GM18951 (cell line): Measurements from ENCODE around the gene IL1R1.

Experiments
- POLR2A ChIP-seq: IDR thresholded peaks from 4 replicates; pipeline ENCODE4 v1.6.1; 2011; ENCODE audit warnings: mild to moderate bottlenecking; ENCODE audit not compliant: insufficient read length, insufficient read depth; ENCODE audit errors: extremely low read depth
- in situ Hi-C: fragments of 300-500 bp; cut with MboI; formaldehyde crosslinking; loops from one replicate; pipeline ENCODE4 v1.12.0; 2022; ENCODE audit warnings: low sequenced_read_pairs, mixed read lengths, inconsistent platforms; ENCODE audit not compliant: unreplicated experiment

The IL1R1 gene

GRCh38 chr2:102154946-102155702 lies 12.6 kb downstream of the IL1R1 start:
- TF ChIP-seq POLR2A: no peak
- in situ Hi-C loops: no loop called here

- in situ Hi-C loops: no loop called here
Measured at GRCh38 chr2:102155703-102156515, 13.4 kb downstream of the IL1R1 start.

GRCh38 chr2:102158011-102158755 lies 15.6 kb downstream of the IL1R1 start:
- no peak for TF ChIP-seq POLR2A
- in situ Hi-C loops: no loop called here

More at GRCh38 chr2:102155703-102156515, 13.4 kb downstream of the IL1R1 start:
- TF ChIP-seq POLR2A: no peak

- TF ChIP-seq POLR2A: no peak
- in situ Hi-C loops: no loop called here
Measured at GRCh38 chr2:102159295-102159694, 16.7 kb downstream of the IL1R1 start.

GRCh38 chr2:102166189-102166845 lies 23.8 kb downstream of the IL1R1 start:
- in situ Hi-C loops: no loop called here

GRCh38 chr2:102168026-102168771 lies 25.7 kb downstream of the IL1R1 start:
- in situ Hi-C loops: no loop called here
- no peak for TF ChIP-seq POLR2A

More at GRCh38 chr2:102166189-102166845, 23.8 kb downstream of the IL1R1 start:
- no peak for TF ChIP-seq POLR2A

GRCh38 chr2:102171946-102172345 lies 29.4 kb downstream of the IL1R1 start:
- in situ Hi-C loops: no loop called here
- no peak for TF ChIP-seq POLR2A

GRCh38 chr2:102172745-102173144 lies 30.2 kb downstream of the IL1R1 start:
- no peak for TF ChIP-seq POLR2A
- in situ Hi-C loops: no loop called here

- no peak for TF ChIP-seq POLR2A
- in situ Hi-C loops: no loop called here
Measured at GRCh38 chr2:102176172-102176571, 33.6 kb downstream of the IL1R1 start.

GRCh38 chr2:102177814-102178478 lies 35.4 kb downstream of the IL1R1 start:
- in situ Hi-C loops: no loop called here
- no peak for TF ChIP-seq POLR2A

- in situ Hi-C loops: no loop called here
- TF ChIP-seq POLR2A: no peak
Measured at GRCh38 chr2:102179061-102179460, 36.5 kb downstream of the IL1R1 start.
